GM04503 (cell line): ENCODE results near the gene SLC37A2.
"Not testable (repeated sequence)": the region's sequence is repeated elsewhere in the genome, so short reads cannot be mapped to it uniquely, and the experiment has no call there.

Experiments
- DNase-seq: peaks from one replicate; pipeline ENCODE4 v3.0.0-alpha.2; 2012; ENCODE audit warnings: low read depth

SLC37A2 gene

GRCh38 chr11:125084057-125084416 is 20.9 kb downstream of the SLC37A2 start:
- DNase-seq, result no peak

- DNase-seq, result no peak
Observed at GRCh38 chr11:125084761-125085231, 21.7 kb downstream of the SLC37A2 start.

- DNase-seq, result no peak
Observed at GRCh38 chr11:125085301-125086081, 22.4 kb downstream of the SLC37A2 start.

- no peak for DNase-seq
Observed at GRCh38 chr11:125086633-125087296, 23.7 kb downstream of the SLC37A2 start.

DNA sequence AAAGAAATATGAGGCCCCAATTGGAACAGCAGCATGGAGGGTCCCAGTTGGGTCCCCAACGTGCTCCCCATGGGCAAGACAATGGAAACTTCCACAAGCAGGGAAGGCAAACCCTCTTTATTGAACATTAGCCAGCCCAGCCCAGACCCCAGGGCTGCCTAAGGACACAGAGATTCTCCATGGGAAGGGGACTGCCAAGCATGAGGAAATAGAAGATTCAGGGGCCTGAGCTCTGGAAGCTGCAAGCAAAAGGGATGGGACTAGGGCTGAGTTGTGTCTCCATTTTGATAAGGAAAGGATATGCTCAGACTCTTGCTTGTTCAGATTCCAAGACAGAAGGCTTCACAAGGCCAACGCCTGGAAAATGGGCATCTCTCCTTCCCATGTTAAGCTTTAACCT is 25.0 kb downstream of the SLC37A2 start:
- no peak for DNase-seq

GRCh38 chr11:125088576-125089455 is 25.7 kb downstream of the SLC37A2 start:
- DNase-seq, result no peak

DNA sequence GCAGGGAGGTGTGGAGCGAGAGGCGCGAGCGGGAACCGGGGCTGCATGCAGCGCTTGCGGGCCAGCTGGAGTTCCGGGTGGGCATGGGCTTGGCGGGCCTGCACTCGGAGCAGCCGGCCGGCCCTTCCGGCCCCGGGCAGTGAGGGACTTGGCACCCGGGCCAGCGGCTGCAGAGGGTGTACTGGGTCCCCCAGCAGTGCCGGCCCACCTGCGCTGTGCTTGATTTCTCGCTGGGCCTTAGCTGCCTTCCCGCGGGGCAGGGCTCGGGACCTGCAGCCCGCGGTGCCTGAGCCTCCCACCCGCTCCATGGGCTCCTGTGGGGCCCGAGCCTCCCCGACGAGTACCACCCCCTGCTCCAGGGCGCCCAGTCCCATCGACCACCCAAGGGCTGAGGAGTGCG is 26.4 kb downstream of the SLC37A2 start:
- not testable (repeated sequence) for DNase-seq

DNA sequence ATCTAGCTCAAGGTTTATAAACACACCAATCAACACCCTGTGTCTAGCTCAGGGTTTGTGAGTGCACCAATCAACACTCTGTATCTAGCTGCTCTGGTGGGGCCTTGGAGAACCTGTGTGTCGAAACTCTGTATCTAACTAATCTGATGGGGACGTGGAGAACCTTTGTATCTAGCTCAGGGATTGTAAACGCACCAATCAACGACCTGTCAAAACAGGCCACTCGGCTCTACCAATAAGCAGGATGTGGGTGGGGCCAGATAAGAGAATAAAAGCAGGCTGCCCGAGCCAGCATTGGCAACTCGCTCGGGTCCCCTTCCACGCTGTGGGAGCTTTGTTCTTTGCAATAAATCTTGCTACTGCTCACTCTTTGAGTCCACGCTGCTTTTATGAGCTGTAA is 27.0 kb downstream of the SLC37A2 start:
- DNase-seq, result not testable (repeated sequence)

- no peak for DNase-seq
Observed at GRCh38 chr11:125090816-125091215, 27.7 kb downstream of the SLC37A2 start.

DNA sequence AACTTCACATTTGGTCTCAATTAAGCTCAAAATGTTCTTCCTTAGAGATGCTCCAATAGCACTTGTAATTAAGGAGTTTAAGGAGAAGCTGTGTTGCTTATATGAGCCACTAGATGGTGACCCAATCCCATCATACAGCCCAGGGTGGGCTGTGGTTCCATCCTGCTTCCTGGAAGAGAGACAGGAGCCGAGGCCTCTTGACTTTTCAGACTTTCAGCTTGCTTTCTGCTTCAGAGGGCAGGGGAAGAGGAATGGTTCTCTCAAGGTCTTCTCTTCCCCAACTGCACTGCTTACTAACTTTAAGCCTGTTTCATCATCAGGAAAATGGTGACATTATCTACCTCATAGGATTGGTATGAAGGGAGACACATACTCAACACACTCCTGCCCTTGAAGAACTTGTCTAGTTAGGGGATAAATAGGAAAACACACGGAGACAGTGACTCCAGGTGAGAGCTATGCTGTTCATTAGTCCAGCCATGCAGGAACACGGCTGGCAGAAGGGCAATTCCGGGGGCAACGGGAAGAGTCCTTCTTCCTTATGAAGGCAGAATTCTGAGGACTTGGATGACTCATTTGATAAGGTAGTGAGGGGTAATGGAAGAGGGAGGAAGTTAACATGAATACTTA is 28.3 kb downstream of the SLC37A2 start:
- DNase-seq, result no peak

DNA sequence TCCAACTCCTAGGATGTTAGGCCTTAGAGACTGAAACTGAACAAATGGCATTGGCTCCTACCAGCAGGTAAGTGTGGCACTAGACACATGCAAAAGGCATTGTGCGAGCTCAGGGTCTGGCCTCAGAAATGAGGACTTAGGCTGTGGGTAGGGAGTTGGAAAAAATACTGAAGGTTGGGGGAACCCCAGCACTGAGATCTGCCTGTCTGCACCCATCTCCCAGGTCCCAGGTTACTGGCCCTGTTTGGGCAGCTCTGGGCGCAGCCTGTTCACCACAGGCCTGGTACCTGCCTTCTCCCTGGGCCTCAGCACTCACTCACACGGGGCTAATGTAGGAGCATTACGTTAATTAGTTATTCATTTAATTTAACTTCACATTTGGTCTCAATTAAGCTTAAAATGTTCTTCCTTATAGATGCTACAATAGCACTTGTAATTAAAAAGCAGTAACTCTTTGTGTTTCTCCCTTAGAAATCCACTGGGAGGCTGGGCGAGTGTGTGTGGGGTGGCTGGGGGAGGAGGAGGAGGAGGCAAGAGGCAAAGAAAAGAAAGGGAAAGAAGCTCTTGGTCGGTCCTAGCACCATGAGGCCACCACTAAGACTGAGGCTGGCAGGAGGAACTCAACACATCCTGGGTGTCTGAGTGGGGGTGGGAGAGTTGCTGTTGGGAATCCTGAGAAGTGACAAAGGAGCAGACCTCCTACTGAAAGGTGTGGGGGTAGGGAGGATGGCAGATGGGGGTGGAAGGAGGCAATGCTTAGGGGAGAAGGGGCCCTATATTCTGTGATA is 29.0 kb downstream of the SLC37A2 start:
- DNase-seq, result no peak

DNA sequence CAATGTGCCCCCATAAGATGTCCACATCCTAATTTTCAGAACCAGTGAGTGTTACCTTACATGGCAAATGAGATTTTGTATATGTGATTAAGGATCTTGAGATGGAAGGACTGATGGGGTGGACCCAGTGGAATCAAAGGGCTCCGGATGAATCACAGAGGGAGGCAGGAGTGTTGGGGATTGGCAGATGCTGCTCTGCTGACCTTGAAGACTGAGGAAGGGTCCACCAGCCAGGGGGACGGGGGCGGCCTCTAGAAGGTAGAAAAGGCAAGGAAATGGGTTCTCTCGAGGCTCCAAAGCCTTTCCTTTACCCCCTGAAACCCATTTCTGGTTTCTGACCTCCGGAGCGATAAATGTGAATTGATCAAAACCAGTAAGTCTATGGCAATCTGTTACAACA is 29.6 kb downstream of the SLC37A2 start:
- no peak for DNase-seq

GRCh38 chr11:125093502-125093901 is 30.4 kb downstream of the SLC37A2 start:
- no peak for DNase-seq

DNA sequence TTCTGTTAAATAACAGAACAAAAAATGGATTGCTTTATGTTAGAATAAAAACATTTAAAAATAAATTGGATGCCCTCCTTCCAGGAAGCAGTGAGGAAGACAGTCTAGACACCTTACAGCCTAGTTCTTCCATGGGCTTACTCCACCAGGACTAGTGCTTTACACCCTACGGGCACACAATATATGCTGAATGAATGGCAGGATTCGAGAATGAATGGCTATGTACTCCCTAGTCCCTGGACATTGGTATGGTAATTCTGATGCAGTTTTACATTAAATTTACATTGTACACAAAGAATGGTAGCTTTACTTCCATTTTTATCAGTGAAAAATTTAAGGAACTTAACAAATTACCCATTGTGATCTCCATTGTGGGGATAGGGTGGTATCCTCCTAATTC is 31.6 kb downstream of the SLC37A2 start:
- DNase-seq, result no peak

DNA sequence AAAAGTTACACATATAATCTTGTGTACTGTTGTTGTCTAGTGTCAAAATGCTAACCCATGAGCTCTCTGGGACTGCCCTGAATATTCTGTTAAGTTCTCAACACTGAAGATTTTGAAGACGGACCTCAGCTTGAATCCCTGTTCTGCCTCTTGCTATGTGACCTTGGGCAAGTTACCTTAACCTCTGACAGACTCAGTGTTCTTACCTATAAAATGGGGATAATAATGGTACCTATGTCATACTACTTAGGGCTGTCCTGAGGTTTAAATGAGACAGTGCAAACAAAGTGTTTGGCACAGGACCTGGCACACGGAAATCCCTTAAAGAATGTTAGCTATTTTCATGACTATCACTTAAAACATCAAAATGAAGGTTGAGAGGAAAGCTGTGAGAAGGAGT is 37.0 kb downstream of the SLC37A2 start:
- DNase-seq, result no peak

DNA sequence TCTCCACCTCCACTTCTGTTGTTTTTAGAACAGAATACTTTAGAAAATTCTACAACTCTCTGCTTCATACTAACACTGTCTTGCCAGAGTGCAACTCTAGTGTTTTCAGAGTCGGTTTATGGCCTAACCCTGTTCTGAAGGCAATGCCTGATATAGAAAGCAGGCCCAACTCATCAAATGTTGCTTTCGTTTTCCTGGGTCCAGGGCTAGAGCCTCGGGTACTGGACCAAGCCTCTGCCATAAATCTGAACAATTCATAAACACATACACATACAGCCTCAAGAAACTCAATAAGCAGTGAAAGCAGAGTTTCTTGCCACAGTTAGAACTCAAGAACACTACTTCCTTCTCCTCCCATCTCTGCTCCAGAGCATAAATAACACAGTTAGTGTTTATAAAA is 38.5 kb downstream of the SLC37A2 start:
- DNase-seq, result no peak

DNA sequence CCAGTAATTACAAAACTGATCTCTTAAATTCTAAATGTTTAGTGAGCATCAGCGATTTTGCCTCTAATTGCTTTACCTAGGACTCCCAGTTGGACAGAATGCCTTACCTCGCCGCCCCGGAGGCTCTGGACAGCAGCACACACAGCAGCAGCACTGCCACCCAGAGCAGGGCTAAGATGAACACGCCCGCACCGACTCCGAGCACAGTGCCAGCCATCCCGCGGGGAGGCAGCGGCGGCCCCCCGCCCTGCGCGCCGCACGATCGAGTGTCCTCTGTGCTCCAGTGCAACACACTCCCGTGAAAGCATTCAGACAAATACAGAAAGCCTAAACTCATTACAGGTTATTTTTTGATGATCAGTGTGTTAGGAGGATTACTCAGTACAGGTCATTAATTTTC is 38.9 kb downstream of the SLC37A2 start:
- no peak for DNase-seq

GRCh38 chr11:125102510-125102909 is 39.4 kb downstream of the SLC37A2 start:
- no peak for DNase-seq

DNA sequence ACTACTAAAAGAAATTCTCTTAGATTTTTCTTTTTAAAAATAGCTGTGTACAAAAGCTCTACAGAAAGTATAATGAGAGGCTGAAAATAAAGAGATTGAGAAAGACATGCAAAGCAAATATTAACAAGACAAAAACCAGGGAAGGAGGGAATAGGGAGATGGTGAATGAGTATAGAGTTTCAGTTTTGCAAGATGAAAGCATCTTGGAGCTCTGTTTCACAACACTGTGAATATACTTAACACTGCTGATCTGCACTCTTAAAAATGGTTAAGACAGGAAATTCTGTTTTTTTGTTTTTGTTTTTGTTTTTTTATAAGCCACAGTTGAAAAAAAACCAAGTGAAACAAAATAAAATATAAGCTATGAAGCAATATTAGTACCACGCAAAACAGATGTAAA is 42.8 kb downstream of the SLC37A2 start:
- DNase-seq, result no peak

DNA sequence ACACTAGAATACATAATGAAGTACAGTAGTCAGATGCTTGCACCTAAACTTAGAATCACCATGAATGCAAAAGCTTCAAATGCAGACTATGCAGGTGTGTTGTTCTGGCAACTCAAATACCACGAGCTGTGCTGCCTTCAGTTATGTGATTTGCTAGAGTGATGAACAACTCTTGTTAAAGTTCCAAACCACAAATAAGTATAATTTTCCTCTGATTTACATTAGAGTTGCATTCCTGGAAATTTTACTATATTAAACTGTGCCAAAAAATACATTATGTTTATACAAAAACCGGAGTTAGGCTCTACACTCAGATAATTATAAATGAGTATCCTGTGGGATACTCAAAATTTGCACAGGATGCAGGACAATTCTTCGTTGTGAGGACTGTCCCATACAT is 45.4 kb downstream of the SLC37A2 start:
- no peak for DNase-seq

DNA sequence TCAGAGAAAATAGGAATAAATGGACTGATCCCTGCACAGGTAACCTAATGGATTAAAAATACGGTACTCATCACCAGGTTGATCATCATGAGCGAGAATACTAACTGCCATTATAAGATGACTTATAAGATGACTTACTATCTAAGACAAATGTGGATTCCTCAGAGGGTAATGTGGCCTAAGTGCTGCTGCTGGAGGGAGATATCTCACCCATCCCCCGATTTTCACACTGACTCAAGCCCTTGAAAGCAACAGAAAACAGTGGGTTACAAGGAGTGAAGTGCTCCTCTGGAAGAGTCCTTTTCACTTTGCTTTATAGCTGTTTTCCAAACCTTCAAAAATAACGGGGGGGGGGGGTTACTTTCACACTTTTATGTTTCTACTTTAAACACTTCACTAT is 47.4 kb downstream of the SLC37A2 start:
- DNase-seq, result no peak

- no peak for DNase-seq
Observed at GRCh38 chr11:125111001-125111342, 47.9 kb downstream of the SLC37A2 start.
